Measurements from ENCODE around the gene CERS2. TPM values are rescaled to one million over a fixed set of nuclear protein-coding genes. Genes with fewer than 3 reads are reported as not detected.

CERS2 gene, protein sequence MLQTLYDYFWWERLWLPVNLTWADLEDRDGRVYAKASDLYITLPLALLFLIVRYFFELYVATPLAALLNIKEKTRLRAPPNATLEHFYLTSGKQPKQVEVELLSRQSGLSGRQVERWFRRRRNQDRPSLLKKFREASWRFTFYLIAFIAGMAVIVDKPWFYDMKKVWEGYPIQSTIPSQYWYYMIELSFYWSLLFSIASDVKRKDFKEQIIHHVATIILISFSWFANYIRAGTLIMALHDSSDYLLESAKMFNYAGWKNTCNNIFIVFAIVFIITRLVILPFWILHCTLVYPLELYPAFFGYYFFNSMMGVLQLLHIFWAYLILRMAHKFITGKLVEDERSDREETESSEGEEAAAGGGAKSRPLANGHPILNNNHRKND
- total RNA-seq (2022; extraction: Qiagen RNA extraction; ENCODE audit: low read depth): 253 to 265 TPM (median 263 TPM) in 5 replicates

DNA sequence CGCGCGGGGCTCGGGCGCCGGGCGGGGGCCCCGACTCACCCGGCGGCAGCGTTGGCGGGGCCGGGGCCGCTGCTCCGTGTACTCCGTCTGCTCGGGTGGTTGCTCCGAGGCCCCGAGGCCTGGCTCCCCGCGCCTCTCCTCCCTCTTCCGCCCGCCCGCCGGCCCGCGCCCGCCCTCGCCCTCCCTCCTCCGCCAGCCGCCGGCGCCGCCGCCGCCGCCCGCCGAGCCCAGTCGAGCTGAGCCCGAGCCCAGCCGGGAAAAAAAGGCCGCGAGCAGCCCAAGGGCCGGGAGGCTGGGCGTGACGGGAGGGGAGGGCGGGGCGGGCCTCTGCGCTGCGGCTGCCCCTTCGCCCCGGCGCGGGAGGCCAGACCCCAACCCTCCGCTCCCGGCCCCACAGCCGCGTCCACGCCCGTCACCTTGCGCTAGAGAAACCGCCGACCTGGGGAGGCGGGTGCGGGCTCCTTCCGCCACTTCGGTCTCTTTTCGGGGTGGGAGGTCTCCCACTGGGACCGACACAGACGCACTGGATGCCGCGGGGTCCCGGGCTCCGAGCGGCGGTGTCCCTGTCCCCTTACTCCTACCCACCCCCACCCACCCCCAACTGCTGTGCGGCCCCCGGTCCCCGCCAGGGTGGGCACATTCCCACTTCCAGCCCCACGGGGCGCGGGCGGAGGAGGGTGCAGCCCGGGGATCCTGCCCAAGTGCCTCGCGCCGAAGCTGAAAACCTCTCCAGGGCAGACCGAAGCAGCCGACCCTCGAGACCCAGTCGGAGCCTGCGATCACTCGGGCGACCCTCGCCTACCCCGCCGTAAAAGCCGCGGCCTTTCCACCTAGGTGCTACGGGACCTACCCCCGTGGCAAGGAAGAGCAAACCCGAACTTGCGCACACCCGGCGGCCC is at the start of gene CERS2:
CERS2 (minus strand) TSS at position 256 of the 899 bp plus-strand sequence. CDS start 5,745 bp downstream, outside the sequence.

DNA sequence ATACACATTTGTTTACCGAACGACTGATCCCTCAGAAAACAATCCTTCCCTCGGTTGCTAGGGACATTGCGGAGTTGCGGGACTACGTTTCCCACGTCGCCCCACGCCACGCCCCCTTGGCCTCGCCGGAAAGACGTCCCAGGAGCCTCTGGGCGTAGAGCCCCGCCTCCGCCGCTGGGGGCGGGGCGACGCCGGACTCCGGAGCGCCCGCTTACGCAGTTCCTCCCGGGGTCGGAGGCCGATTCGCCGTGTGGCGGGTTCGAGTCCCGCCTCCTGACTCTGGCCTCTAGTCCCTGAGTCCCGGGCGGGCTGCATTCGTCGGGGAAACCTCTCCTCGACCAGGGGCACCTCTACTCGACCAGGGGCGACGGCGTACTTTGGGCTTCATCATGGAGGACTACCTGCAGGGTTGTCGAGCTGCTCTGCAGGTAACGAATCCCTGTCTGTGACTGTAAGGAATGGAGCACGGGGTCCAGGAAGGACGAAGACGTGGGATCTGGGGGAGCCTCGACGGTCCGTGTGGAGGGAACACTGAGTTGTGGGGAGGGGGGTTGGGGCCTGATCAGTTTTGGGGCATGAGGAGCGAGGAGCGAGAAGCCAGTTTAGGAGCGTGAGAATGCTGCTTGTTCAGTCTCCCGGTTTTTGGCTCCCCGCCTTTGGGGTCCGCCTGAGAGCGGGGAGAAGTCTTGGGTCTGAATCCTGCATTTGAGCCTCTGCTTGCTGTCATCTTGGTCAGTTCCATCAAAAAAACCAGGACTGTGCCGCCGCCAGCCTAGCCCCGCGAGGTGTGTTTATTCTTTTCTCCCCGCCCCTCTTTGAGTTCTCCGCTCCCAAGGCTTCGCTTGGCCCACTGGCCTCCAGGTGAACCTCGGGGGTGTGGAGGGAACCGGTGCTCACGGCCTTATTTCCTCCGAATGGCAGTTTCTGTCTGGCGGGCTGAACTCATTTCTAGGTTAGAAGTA is 33.9 kb upstream of the CERS2 start, which contains the start of gene PRUNE1:
PRUNE1 (plus strand) TSS at position 206 of the 962 bp plus-strand sequence; CDS start at position 390, 184 bp downstream.

DNA sequence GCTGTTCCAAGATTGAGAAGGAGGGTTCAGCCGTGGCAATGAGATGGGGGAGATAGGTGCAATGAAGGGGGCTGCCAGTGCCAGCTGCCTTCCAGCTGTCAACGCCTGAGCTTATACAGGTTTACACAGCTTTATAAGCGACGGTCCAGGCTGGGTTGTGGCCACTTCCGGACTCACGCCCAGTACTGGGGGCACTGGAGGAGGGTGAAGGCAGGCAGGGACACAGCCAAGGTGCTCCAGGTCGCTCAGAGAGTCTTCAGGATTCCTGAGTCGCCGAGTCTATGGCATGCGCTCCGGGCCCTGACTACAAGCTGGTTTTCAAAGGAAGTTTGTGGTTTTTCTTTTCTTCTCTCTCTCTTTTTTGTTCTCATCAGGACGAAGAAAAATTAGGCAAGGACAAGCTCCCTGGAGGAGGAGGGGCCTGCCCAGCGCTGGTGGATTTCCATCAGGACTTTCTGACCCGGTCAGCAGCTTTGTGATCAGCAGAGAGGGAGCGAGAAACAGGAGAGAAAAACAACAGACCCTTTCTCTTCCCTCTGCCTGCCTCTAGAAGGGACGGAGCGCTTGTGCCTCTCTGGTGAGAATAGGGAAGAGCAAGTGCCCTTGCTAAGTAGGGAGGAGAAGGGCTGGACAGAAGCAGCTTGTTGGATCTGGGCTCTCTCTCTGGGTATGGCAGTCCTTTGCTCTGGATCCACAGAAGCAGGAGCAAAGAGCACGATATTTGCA is 31.9 kb upstream of the CERS2 start, which contains the start of gene MINDY1:
MINDY1 (minus strand) TSS at position 576 of the 726 bp plus-strand sequence. CDS start 4,285 bp downstream, outside the sequence.

DNA sequence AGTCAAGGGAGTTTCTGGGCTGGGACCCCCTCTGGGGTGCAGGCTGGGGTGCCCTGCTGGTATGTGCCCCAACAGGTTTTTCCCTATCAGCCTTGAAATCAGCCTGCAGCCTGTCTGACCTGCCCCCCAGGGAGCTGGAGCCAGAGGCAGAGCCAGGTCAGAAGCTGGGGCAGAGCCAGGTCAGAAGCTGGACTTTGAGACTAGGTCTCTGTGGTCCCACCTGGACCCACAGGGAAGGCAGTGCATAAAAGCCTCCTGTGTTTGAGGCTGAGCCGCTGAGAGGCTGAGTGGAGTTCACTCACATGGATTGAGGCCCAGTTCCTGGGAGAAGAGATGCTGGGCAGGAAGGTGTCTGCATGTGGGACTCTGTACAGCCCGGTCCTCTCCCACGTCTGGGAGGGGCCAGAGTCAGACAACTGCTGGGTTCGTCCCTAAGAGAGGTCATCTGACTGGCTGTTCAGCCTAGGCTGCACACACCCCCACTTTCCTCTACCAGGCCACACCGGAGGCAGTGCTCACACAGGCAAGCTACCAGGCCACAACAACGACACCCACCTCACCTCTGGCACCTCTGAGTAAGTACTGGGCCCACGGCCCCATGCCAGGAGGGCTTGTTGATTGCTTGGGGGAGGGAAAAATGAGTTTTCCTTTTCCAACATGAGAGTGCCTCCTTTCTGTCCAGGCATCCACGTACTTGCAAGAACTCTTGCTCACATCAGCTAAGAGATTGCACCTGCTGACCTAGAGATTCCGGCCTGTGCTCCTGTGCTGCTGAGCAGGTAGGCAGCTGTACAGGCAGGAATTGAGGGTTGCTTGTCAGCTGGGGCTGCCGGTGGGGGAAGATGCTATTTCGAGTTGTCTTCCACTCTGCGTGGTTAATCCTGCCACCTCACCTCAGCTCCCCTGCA is 7.4 kb upstream of the CERS2 start, which contains the start of gene ANXA9:
ANXA9 (plus strand) TSS at position 488 of the 908 bp plus-strand sequence. CDS start 814 bp downstream, outside the sequence.

DNA sequence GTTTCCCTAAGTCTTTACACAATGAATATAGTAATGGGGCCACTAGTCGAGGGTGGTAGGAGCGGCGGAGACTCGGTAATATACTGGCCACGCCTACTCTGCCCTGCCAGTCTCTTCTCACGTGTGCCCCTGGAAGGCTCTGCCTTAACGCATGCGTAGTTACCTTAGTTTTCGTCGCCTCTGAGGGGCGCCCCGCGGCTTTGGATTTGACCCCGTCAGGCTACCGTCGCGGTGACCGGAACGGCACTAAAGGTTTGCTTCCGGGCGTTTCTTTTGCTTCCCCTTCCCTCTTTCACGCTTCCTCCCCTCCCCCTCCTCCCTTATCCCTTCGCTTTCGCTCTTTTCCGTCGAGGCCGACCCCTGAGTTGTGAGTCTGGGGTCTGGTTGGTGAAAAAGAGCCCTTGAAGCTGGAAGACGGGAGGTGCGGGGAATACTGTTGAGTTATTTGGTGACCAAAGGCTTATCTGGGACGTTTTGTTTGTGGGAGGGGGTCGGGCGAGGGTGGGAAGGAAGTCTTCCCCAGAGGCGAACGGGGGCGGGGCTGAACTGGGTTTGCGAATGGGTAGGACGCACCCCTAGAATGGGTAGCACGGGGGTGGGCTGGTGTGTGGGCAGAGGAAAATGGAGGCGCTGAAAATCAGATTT is 48.4 kb downstream of the CERS2 start, which contains the start of gene SETDB1:
SETDB1 (plus strand) TSS at position 267 of the 645 bp plus-strand sequence. CDS start 1,352 bp downstream, outside the sequence.

Other genes with a start within 250 kb of the CERS2 start
- 15.2 to 19.7 TPM (median 16.0 TPM) in 5 replicates for gene CTSS, start 209.1 kb downstream of the CERS2 start, total RNA-seq (2022; extraction: Qiagen RNA extraction; ENCODE audit: low read depth)
- 1.5 to 2.4 TPM (median 1.7 TPM) in 5 replicates for gene CTSK, start 166.6 kb downstream of the CERS2 start, total RNA-seq (2022; extraction: Qiagen RNA extraction; ENCODE audit: low read depth)
- 10.3 to 14.9 TPM (median 13.5 TPM) in 5 replicates for gene ARNT, start 98.2 kb downstream of the CERS2 start, total RNA-seq (2022; extraction: Qiagen RNA extraction; ENCODE audit: low read depth)
- 0.07 TPM in 1 of 5 replicates, not detected in the others for gene CTXND2, start 87.7 kb downstream of the CERS2 start, total RNA-seq (2022; extraction: Qiagen RNA extraction; ENCODE audit: low read depth)
- 21.0 to 27.0 TPM (median 24.8 TPM) in 5 replicates for gene SETDB1, start 48.5 kb downstream of the CERS2 start, total RNA-seq (2022; extraction: Qiagen RNA extraction; ENCODE audit: low read depth)
- gene ANXA9, start 7.5 kb upstream of the CERS2 start, total RNA-seq (2022; extraction: Qiagen RNA extraction; ENCODE audit: low read depth): 0.57 to 1.0 TPM (median 0.67 TPM) in 5 replicates
- gene MINDY1, start 32.1 kb upstream of the CERS2 start, total RNA-seq (2022; extraction: Qiagen RNA extraction; ENCODE audit: low read depth): 2.1 to 3.9 TPM (median 3.1 TPM) in 5 replicates
- 12.7 to 17.8 TPM (median 15.1 TPM) in 5 replicates for gene PRUNE1, start 33.6 kb upstream of the CERS2 start, total RNA-seq (2022; extraction: Qiagen RNA extraction; ENCODE audit: low read depth)
- gene BNIPL, start 61.8 kb upstream of the CERS2 start, total RNA-seq (2022; extraction: Qiagen RNA extraction; ENCODE audit: low read depth): 0.08 to 0.18 TPM (median 0.11 TPM) in 4 of 5 replicates, not detected in the other
- 6.4 to 7.6 TPM (median 7.1 TPM) in 5 replicates for gene C1orf56, start 72.9 kb upstream of the CERS2 start, total RNA-seq (2022; extraction: Qiagen RNA extraction; ENCODE audit: low read depth)
- gene CDC42SE1, start 84.8 kb upstream of the CERS2 start, total RNA-seq (2022; extraction: Qiagen RNA extraction; ENCODE audit: low read depth): 72.0 to 83.5 TPM (median 79.6 TPM) in 5 replicates
- gene MLLT11, start 85.6 kb upstream of the CERS2 start, total RNA-seq (2022; extraction: Qiagen RNA extraction; ENCODE audit: low read depth): 15.9 to 20.3 TPM (median 18.8 TPM) in 5 replicates
- 2.3 to 4.7 TPM (median 3.7 TPM) in 5 replicates for gene GABPB2, start 95.9 kb upstream of the CERS2 start, total RNA-seq (2022; extraction: Qiagen RNA extraction; ENCODE audit: low read depth)
- 0.72 to 2.0 TPM (median 1.4 TPM) in 5 replicates for gene SEMA6C, start 171.8 kb upstream of the CERS2 start, total RNA-seq (2022; extraction: Qiagen RNA extraction; ENCODE audit: low read depth)
- gene TNFAIP8L2, start 181.8 kb upstream of the CERS2 start, total RNA-seq (2022; extraction: Qiagen RNA extraction; ENCODE audit: low read depth): not detected in 5 replicates
- gene LYSMD1, start 191.1 kb upstream of the CERS2 start, total RNA-seq (2022; extraction: Qiagen RNA extraction; ENCODE audit: low read depth): 5.2 to 7.2 TPM (median 6.5 TPM) in 5 replicates
- gene SCNM1, start 191.3 kb upstream of the CERS2 start, total RNA-seq (2022; extraction: Qiagen RNA extraction; ENCODE audit: low read depth): 41.8 to 46.9 TPM (median 46.7 TPM) in 5 replicates
- 0.25 to 0.44 TPM (median 0.33 TPM) in 4 of 5 replicates, not detected in the other for gene TMOD4, start 201.1 kb upstream of the CERS2 start, total RNA-seq (2022; extraction: Qiagen RNA extraction; ENCODE audit: low read depth)
- gene VPS72, start 215.4 kb upstream of the CERS2 start, total RNA-seq (2022; extraction: Qiagen RNA extraction; ENCODE audit: low read depth): 44.2 to 71.7 TPM (median 45.2 TPM) in 5 replicates
- gene PIP5K1A, start 223.7 kb upstream of the CERS2 start, total RNA-seq (2022; extraction: Qiagen RNA extraction; ENCODE audit: low read depth): 43.6 to 69.2 TPM (median 48.2 TPM) in 5 replicates